Epidermal melanocyte (primary cell): Measurements from ENCODE around the gene TANC1.

Experiments
- DNase-seq: peaks from one replicate; pipeline ENCODE4 v3.0.0; 2011; ENCODE audit warnings: low spot score; ENCODE audit not compliant: insufficient read length

The TANC1 gene

DNA sequence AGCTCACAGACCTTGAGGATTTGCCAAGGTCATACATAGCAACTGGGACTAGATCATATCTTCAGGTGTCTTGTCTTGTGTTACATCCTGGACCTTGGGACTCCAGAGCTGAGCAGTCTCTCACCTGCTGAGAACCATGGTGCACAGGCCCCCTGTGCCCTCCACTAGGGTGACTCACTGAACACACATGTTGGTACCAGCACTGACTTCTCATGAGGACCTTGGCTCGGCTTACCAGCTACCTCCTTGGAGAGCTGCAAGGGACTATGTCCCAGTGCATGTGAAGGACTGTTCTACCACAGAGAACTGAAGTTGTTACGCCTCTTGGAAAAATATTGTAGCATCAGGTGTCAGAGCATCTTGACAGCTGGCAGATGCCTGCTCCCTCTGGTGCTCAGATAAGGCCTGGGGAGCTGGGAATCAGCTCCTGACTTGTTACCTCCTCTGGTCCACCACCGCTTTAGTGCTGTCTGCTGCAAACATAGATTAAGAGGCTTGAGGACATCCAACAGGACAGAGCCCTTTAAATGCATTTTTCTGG, 246.0 kb downstream of the TANC1 start:
- no peak for DNase-seq

- no peak for DNase-seq
Measured at GRCh38 chr2:159215116-159215515, 246.7 kb downstream of the TANC1 start.

DNA sequence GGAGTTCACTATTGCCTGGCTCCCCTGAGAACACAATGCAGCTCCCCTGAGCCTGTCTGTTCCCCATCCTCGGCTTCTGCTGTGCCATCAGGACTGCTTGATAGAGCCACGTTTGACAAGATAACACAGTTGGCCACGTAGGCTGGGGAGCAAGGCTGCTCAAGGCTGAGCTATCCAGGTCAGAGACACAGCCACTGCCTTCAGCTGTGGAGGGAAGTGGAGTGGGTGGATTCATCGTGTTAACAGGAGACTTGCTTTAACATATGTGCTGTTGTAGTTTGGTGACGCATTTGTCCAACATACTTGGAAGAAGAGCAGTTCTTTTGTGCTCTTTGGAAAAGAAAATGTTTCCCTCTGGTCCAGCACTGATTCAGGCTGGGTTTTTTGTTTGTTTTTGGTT, 249.2 kb downstream of the TANC1 start:
- no peak for DNase-seq

DNA sequence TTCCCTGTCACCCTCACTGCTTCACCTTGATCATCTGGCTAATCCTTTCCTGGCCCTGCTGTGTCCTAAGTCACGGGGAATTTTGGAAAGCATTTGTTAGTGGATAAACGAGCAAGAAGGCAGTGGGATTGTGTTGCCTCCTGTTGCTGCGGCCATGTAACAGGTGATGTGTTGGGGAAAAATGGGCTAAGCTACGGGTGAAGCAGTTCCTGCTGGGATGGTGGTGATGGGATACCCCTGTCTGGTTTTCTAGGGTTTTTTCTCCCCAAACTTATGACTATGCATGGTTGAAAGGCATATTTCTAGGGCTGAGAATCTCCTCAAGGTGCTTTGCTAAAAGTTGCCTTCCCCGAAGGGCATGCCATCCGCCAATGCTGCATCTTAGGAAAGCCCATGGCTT, 249.9 kb downstream of the TANC1 start:
- DNase-seq = no peak

DNA sequence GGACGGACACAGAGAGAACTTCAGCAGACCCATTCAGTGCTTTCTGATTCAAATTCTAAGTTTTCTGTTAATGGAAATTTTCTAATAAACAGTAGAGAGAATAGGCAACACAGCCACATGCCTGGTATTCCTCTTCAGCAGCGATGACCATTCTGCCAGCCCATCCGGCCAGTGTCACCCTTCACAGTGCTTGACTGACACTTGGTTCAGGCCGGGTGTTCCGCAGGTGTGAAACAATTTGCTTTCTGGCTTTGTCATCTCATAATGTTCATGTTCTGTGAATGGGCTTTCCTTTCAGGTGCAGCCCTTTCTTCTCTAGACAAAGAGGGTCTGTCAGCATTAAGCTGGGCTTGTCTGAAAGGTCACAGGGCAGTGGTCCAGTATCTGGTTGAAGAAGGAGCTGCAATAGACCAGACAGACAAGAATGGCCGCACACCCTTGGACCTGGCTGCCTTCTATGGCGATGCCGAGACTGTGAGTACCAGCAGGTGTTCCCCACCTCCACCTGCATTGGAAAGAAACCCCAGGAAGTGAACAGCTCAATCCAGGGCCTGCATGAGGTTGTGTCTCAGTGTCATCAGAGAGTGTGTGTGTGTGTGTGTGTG, 251.1 kb downstream of the TANC1 start:
- DNase-seq = no peak

DNA sequence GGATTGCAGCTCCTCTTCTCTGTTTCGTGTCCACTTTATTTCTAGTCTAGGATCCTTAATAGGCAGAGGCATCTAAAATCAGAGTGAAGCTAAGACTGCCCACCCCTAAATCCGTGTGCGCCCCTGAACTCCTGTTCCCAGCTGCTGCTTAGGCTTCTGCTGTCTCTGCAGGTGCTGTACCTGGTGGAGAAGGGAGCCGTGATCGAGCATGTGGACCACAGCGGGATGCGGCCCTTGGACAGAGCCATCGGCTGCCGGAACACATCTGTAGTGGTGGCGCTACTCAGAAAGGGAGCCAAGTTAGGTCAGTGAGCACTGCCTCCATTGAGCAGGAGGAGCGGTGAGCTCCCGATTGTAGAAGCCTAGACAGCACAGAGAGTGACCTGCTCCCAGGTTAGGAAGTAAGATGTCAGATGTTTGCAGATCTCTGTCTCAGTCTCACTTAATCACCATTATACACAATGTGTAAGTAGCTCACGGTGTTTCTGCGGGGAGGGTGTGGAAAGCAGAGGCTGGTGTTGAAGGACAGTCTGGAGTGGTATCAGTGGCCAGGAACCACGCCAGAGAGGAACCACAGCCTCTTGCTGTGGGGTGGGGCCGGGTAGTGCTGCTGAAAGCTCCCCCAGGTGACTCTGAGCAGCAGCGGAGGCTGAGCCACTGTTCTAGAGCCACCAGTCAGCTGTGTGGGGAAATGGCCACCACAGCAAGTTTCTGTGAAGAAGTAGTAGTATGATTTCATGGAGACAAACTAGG, 255.8 kb downstream of the TANC1 start:
- DNase-seq = no peak

- DNase-seq = no peak
Measured at GRCh38 chr2:159225025-159226016, 256.9 kb downstream of the TANC1 start.

GRCh38 chr2:159226059-159226461, 257.6 kb downstream of the TANC1 start:
- DNase-seq = no peak

DNA sequence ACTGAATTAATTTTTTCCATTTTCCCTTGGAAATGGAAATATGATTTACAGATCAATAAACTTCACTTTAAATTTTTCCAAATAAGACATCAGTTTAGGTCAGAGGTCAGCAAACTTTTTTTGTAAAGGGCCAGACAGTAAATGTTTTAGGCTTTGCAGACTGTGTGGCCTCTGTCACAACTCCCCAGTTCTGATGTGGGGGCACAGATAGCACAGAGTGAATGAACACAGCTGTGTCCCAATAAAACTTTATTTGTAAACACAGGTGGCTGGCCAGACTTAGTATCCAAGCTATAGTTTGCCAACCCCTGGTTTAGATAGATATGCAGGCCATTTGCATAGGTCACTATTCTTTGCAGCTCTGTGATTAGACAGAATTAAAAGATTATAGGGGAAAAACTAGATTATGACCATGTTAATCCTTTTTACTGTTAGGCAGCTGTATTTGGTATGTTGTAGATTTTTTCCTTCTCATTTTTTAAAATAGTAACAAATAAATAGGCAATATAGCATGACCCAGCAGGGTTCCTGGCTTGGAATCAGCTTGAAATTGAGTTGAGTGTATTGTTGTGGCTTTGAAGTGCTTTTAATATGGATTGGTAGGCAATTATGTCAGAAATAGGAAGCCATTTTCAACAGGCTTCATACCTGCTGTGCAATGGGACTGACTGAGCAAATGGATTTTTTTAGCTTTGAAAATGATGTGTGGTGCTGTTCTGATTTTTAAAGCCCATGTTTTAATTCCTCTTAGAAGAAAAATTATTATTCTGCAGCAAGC, 258.4 kb downstream of the TANC1 start:
- no peak for DNase-seq

GRCh38 chr2:159227467-159227866, 259.0 kb downstream of the TANC1 start:
- no peak for DNase-seq

DNA sequence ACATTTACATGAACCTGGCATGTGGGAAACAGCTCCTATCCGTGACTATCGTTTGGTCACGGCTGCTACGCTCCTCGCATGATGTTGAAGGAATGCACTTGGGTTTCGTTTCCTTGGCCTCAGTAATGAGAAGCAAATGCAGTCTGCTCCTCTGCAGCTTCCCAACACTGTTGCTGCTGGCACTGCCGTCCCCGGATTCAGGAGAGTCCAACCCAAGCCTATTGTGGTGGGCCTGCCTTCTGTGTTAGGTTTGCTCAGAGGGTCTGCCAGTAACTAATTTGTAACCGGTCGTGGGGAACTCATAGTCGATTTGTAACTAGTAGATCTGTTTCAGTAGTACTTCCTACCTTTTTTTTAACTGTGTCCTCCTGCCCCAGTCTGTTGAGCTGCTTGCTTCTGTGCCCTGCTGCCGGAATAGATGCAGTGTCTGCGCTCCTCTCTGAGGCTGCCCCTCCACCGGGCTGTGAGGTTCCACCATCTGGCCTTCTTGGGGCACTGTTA, 259.7 kb downstream of the TANC1 start:
- peak; percentile 94 for DNase-seq

- no peak for DNase-seq
Measured at GRCh38 chr2:159229476-159230144, 261.2 kb downstream of the TANC1 start.

GRCh38 chr2:159230145-159230877, 261.9 kb downstream of the TANC1 start:
- no peak for DNase-seq

DNA sequence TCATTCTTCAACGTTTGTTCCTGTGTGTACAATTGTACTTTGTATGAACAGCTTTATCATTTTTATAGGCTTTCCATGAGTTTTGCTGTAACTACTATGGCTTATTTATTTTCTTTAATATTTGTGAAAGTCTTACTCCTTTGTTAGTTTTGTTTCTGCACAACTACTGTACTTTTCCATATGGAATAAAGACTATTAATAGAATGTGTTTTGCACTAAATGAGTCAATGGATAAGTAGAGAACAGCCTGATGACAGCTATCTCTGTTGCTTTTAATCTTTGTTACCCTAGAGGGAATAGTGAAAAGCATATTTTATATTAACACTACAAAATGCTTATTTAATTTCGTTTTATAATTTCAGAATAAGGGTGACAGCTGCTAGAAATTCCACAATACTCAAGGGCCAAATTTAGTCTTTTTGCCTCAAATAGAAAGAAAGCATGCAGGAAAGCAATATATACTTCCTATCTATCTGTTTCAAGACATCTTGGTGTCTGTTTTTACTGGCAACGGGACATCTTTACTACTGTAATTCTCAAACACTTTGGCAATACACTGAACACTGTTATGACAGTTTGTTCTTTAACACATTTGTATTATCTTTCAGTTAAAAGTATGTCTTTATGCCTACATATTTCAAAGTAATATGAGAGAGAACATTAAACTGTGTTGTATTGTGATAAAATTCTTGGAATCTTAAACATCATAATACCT, 264.2 kb downstream of the TANC1 start:
- DNase-seq = no peak

GRCh38 chr2:159234868-159235267, 266.4 kb downstream of the TANC1 start:
- DNase-seq = no peak

DNA sequence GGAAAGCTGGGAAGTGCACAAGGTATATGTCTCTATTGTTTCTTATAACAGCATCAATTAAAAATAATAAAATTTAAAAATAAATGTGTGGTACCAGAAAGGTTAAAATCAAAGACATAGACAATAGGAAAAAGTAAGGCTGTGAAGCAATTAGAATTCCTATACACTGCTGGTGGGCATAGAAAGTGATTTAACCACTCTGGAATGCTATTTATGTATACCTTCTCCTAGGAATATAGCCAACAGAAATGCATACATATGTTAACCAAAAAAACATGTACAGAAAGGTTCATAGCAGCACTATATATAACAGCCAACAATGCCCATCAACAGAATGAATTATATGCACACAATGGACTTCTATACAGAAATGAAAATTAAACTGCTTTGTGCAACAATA, 275.1 kb downstream of the TANC1 start:
- no peak for DNase-seq

DNA sequence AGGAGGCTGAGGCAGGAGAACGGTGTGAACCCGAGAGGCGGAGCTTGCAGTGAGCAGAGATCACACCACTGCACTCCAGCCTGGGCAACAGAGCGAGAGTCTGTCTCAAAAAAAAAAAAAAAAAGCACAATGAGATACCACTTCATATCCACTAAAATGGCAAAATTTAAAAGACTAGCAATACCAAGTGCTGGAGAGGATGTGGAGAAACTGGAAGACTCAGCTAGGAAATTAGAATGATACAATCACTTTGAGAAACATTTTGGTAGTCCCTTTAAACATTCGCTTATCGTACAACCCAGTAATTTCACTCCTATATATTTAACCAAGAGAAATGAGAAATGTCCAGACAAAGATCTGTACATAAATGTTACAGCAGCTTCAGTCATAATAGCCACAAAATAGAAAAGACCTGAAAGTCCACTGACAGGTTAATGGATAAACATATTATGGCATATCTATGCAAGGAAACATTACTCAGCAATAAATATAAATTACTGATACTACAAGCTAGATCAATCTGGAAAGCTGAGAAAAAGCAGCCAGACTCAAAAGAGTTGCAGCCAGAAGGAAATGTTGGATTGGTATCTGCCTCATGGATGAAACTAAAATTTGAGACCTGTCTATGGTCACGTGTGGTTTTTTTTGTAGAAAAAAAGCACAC, 278.0 kb downstream of the TANC1 start:
- DNase-seq = no peak

DNA sequence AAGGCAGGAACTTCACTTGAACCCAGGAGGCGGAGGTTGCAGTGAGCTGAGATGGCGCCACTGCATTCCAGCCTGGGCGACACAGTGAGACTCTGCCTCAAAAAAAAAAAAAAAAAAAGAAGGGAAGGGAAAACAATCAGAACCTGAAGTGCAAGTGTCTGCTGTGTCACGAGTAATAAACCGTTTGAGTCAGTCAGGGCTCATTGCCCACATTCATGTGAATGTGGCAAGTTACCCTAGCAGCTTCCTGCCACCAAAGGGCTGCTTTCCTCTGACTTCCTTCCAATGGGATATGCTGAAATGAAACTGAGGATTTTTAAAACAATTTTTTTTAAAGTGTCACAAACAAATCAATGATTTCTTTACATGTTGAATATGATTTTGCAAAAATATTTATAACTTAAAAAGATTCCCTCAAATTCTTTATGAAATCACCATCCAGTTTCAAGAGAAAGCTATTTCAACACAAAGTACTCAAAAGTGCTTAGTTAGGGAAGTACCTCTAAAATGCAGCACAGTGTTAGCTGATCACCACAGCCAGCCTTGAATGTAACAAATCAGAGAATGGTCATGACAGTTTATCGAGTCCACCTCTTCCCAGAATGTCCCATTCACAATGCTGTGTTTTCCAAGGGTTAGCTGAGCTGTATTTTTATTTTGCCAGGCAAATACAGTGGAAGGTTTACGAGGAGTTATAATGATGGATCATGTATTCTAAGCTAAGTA, 281.7 kb downstream of the TANC1 start:
- peak; percentile 41 for DNase-seq
